ENCODE data around the gene MARK3. TPM values are rescaled to one million over a fixed set of nuclear protein-coding genes. Genes with fewer than 3 reads are reported as not detected.

MARK3 gene
- total and polyA plus RNA-seq, 2 of the 13 experiments (the other 11 are each of a cell fraction or from before 2014, with no cell fraction given) = 47.7 to 56.6 TPM

DNA sequence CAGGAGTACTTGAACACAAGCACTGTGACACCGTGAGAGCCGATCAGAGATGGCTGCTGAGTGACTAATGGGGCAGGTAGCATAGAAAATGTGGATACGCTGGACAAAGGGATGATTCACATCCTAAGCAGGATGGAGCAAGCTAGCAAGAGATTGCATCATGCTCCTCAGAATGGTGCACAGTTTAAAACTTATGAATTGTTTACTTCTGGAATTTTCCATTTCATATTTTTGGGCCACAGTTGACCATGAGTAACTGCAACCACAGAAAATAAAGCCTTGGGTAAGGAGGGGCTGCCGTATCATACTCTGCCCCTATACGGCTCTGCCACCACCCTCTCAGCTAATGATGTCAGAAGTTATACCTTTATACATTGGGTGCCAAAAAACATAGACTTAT lies 23.3 kb upstream of the MARK3 start (continued):
- TF ChIP-seq, protein P1, sequence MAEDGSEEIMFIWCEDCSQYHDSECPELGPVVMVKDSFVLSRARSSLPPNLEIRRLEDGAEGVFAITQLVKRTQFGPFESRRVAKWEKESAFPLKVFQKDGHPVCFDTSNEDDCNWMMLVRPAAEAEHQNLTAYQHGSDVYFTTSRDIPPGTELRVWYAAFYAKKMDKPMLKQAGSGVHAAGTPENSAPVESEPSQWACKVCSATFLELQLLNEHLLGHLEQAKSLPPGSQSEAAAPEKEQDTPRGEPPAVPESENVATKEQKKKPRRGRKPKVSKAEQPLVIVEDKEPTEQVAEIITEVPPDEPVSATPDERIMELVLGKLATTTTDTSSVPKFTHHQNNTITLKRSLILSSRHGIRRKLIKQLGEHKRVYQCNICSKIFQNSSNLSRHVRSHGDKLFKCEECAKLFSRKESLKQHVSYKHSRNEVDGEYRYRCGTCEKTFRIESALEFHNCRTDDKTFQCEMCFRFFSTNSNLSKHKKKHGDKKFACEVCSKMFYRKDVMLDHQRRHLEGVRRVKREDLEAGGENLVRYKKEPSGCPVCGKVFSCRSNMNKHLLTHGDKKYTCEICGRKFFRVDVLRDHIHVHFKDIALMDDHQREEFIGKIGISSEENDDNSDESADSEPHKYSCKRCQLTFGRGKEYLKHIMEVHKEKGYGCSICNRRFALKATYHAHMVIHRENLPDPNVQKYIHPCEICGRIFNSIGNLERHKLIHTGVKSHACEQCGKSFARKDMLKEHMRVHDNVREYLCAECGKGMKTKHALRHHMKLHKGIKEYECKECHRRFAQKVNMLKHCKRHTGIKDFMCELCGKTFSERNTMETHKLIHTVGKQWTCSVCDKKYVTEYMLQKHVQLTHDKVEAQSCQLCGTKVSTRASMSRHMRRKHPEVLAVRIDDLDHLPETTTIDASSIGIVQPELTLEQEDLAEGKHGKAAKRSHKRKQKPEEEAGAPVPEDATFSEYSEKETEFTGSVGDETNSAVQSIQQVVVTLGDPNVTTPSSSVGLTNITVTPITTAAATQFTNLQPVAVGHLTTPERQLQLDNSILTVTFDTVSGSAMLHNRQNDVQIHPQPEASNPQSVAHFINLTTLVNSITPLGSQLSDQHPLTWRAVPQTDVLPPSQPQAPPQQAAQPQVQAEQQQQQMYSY (CRISPR knock-in tag; IDR thresholded peaks at IDR 0.05) = peak; percentile 95
- TF ChIP-seq KLF13 (CRISPR knock-in tag; IDR thresholded peaks at IDR 0.05) (no peak), ZNF747 (CRISPR knock-in tag; IDR thresholded peaks at IDR 0.05; ENCODE audit: borderline replicate concordance) (no peak), ZNF549 (CRISPR knock-in tag; IDR thresholded peaks at IDR 0.05) (no peak), KMT2B (CRISPR knock-in tag; IDR thresholded peaks at IDR 0.05) (no peak), NAIF1 (CRISPR knock-in tag; IDR thresholded peaks at IDR 0.05; ENCODE audit: borderline replicate concordance) (no peak), TAF15 (IDR thresholded peaks at IDR 0.05; ENCODE audit: low read depth, low read length, poor library complexity, severe bottlenecking) (no peak), ZNF552 (CRISPR knock-in tag; IDR thresholded peaks at IDR 0.05; ENCODE audit: borderline replicate concordance) (no peak), DMAP1 (CRISPR knock-in tag; IDR thresholded peaks at IDR 0.05) (0 out of 2 replicates have a peak, but pooled peaks have one; percentile 24), SALL1 (CRISPR knock-in tag; IDR thresholded peaks at IDR 0.05) (peak; percentile 60), SP4 (CRISPR knock-in tag; IDR thresholded peaks at IDR 0.05) (no peak), DR1 (CRISPR knock-in tag; IDR thresholded peaks at IDR 0.05) (no peak), ERF (CRISPR knock-in tag; IDR thresholded peaks at IDR 0.05) (no peak), GABPA (IDR thresholded peaks at IDR 0.05; ENCODE audit: low read depth, low read length) (no peak), GABPA (CRISPR knock-in tag; IDR thresholded peaks at IDR 0.05; ENCODE audit: low read depth) (0 out of 2 replicates have a peak, but pooled peaks have one; percentile 24), ZNF138 (CRISPR knock-in tag; IDR thresholded peaks at IDR 0.05; ENCODE audit: low read depth) (no peak), ZNF30 (CRISPR knock-in tag; IDR thresholded peaks at IDR 0.05) (no peak), SP140L (CRISPR knock-in tag; IDR thresholded peaks at IDR 0.05; ENCODE audit: borderline replicate concordance) (no peak), ZNF773 (CRISPR knock-in tag; IDR thresholded peaks at IDR 0.05; ENCODE audit: borderline replicate concordance) (no peak)
- TF ChIP-seq, protein P2, sequence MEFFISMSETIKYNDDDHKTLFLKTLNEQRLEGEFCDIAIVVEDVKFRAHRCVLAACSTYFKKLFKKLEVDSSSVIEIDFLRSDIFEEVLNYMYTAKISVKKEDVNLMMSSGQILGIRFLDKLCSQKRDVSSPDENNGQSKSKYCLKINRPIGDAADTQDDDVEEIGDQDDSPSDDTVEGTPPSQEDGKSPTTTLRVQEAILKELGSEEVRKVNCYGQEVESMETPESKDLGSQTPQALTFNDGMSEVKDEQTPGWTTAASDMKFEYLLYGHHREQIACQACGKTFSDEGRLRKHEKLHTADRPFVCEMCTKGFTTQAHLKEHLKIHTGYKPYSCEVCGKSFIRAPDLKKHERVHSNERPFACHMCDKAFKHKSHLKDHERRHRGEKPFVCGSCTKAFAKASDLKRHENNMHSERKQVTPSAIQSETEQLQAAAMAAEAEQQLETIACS (CRISPR knock-in tag; IDR thresholded peaks at IDR 0.05) = no peak
- TF ChIP-seq, protein P3, sequence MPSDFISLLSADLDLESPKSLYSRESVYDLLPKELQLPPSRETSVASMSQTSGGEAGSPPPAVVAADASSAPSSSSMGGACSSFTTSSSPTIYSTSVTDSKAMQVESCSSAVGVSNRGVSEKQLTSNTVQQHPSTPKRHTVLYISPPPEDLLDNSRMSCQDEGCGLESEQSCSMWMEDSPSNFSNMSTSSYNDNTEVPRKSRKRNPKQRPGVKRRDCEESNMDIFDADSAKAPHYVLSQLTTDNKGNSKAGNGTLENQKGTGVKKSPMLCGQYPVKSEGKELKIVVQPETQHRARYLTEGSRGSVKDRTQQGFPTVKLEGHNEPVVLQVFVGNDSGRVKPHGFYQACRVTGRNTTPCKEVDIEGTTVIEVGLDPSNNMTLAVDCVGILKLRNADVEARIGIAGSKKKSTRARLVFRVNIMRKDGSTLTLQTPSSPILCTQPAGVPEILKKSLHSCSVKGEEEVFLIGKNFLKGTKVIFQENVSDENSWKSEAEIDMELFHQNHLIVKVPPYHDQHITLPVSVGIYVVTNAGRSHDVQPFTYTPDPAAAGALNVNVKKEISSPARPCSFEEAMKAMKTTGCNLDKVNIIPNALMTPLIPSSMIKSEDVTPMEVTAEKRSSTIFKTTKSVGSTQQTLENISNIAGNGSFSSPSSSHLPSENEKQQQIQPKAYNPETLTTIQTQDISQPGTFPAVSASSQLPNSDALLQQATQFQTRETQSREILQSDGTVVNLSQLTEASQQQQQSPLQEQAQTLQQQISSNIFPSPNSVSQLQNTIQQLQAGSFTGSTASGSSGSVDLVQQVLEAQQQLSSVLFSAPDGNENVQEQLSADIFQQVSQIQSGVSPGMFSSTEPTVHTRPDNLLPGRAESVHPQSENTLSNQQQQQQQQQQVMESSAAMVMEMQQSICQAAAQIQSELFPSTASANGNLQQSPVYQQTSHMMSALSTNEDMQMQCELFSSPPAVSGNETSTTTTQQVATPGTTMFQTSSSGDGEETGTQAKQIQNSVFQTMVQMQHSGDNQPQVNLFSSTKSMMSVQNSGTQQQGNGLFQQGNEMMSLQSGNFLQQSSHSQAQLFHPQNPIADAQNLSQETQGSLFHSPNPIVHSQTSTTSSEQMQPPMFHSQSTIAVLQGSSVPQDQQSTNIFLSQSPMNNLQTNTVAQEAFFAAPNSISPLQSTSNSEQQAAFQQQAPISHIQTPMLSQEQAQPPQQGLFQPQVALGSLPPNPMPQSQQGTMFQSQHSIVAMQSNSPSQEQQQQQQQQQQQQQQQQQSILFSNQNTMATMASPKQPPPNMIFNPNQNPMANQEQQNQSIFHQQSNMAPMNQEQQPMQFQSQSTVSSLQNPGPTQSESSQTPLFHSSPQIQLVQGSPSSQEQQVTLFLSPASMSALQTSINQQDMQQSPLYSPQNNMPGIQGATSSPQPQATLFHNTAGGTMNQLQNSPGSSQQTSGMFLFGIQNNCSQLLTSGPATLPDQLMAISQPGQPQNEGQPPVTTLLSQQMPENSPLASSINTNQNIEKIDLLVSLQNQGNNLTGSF (CRISPR knock-in tag; IDR thresholded peaks at IDR 0.05) = no peak
- TF ChIP-seq, protein P4, sequence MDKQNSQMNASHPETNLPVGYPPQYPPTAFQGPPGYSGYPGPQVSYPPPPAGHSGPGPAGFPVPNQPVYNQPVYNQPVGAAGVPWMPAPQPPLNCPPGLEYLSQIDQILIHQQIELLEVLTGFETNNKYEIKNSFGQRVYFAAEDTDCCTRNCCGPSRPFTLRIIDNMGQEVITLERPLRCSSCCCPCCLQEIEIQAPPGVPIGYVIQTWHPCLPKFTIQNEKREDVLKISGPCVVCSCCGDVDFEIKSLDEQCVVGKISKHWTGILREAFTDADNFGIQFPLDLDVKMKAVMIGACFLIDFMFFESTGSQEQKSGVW (CRISPR knock-in tag; IDR thresholded peaks at IDR 0.05; ENCODE audit: borderline replicate concordance) = no peak
